ENCODE results near the gene LRRN2. TPM values are rescaled to one million over a fixed set of nuclear protein-coding genes. Genes with fewer than 3 reads are reported as not detected.

Gene LRRN2
- total and polyA plus RNA-seq, 2 of the 8 experiments (the other 6 are each of a cell fraction or from before 2014, with no cell fraction given) = 1.8 to 2.3 TPM

GRCh38 chr1:204626381-204626780 lies 59.2 kb downstream of the LRRN2 start:
- no peaks in the 10 kb centered on the region for H4K20me1 ChIP-seq (replicated peaks in 1 of 2; ENCODE audit: control insufficient read depth in 1 of 2, insufficient read depth in 2 of 2, low read length in 2 of 2)
- no peak overlapping the region for H3K27ac ChIP-seq (ENCODE audit: low read depth, low read length)
- H3K23me2 ChIP-seq (ENCODE audit: low read depth, low read length) = no peaks in the 10 kb centered on the region
- no peak overlapping the region; the same call in 1 of the 2 replicates for H4K8ac ChIP-seq (ENCODE audit: extremely low read depth, insufficient read depth, low read length)
- WGBS, 2 experiments (ENCODE audit: extremely low coverage in 1 of 2, insufficient coverage in 1 of 2, insufficient read length in 1 of 2, insufficient replicate concordance in 2 of 2, low coverage in 1 of 2, low lambda C conversion rate in 2 of 2, missing lambda C conversion rate in 1 of 2) = 79% methylated on average over 7 of the region's 7 CpGs; no CpG with 5 or more reads in 1 of the 2 experiments
- no peak overlapping the region for H3K18ac ChIP-seq (ENCODE audit: extremely low read depth, low read length)
- H2AFZ ChIP-seq (ENCODE audit: low read length) = no peak overlapping the region
- no peak overlapping the region for H2AK5ac ChIP-seq (ENCODE audit: low read depth, low read length)
- no peak overlapping the region for H3K56ac ChIP-seq (replicated peaks; ENCODE audit: insufficient read length, low read depth, low read length)
- H3K23ac ChIP-seq (ENCODE audit: insufficient read length) = no peak overlapping the region
- no peak overlapping the region for H4K91ac ChIP-seq (replicated peaks; ENCODE audit: insufficient read length, low read length)
- no peak overlapping the region for H2BK12ac ChIP-seq (ENCODE audit: low read depth, low read length)
- H3K9me3 ChIP-seq (ENCODE audit: insufficient read depth in 2 of 2, low read depth in 1 of 2, low read length in 1 of 2) = no peaks in the 10 kb centered on the region
- no peak overlapping the region for H3K9ac ChIP-seq (replicated peaks in 1 of 4; ENCODE audit: extremely low read depth in 1 of 4, low read depth in 3 of 4, low read length in 3 of 4)
- H3K4me3 ChIP-seq (ENCODE audit: extremely low read depth in 1 of 4, insufficient read depth in 2 of 4, low read depth in 3 of 4, low read length in 4 of 4) = no peak overlapping the region
- H4K5ac ChIP-seq (ENCODE audit: insufficient read length, low read depth, low read length) = no peak overlapping the region
- H3K27me3 ChIP-seq (replicated peaks in 1 of 4; ENCODE audit: control insufficient read depth in 3 of 4, extremely low read depth in 1 of 4, insufficient read depth in 3 of 4, low read length in 3 of 4) = no peaks in the 10 kb centered on the region
- FAIRE-seq (no peak), DNase-seq (ENCODE audit: low read depth in 1 of 2, low spot score in 2 of 2) (no peak)
- H3K14ac ChIP-seq (ENCODE audit: insufficient read length) = no peak overlapping the region
- H2BK120ac ChIP-seq (replicated peaks; ENCODE audit: low read depth, low read length) = no peak overlapping the region
- H2BK5ac ChIP-seq (ENCODE audit: low read depth, low read length) = no peak overlapping the region
- H2BK20ac ChIP-seq (ENCODE audit: low read length) = no peak overlapping the region
- H3K36me3 ChIP-seq (ENCODE audit: control insufficient read depth in 2 of 4, insufficient read depth in 4 of 4, low read length in 3 of 4) = no peaks in the 10 kb centered on the region
- H3K79me1 ChIP-seq (ENCODE audit: low read depth, low read length) = no peaks in the 10 kb centered on the region
- no peaks in the 10 kb centered on the region for H3K79me2 ChIP-seq (ENCODE audit: control insufficient read depth in 1 of 2, insufficient read depth in 2 of 2, low read length in 2 of 2)
- no peak overlapping the region for H3K4ac ChIP-seq (replicated peaks; ENCODE audit: insufficient read length, low read depth, low read length)
- ChIA-PET POLR2A (ENCODE audit: partially characterized antibody) (no interaction called here), CTCF (ENCODE audit: partially characterized antibody) (interaction anchor here (0.7 to 12.9 kb wide), 6 partner anchors 11 to 180 kb away, joined by 3 to 125 read pairs (median 4); no protein-coding TSS in a partner anchor)
- H3K4me1 ChIP-seq (replicated peaks in 1 of 4; ENCODE audit: control insufficient read depth in 3 of 4, insufficient read depth in 4 of 4, low read length in 3 of 4) = peaks cover 3 to 11% (median 6%) of the 10 kb centered on the region in 4 experiments; a peak in 6 of 7 replicates
- H2BK15ac ChIP-seq (ENCODE audit: low read length) = no peak overlapping the region
- no peak overlapping the region for H3K4me2 ChIP-seq (ENCODE audit: insufficient read depth in 1 of 2, low read depth in 2 of 2, low read length in 2 of 2)
- TF ChIP-seq TEAD4 (IDR thresholded peaks at IDR 0.05; ENCODE audit: low read depth, low read length) = no peak
- TF ChIP-seq JUN (IDR thresholded peaks at IDR 0.05; ENCODE audit: low read depth, low read length) = no peak
- TF ChIP-seq CTBP2 (IDR thresholded peaks at IDR 0.05; ENCODE audit: borderline replicate concordance, insufficient read depth, insufficient read length, low read length) = no peak
- TF ChIP-seq E2F6 (IDR thresholded peaks at IDR 0.05) = no peak
